Nephron (organoid): ENCODE data around the gene CDKL1.
"Not testable (repeated sequence)": the region's sequence is repeated elsewhere in the genome, so short reads cannot be mapped to it uniquely, and the experiment has no call there.

Source experiments
- H3K27ac Mint-ChIP-seq, 3 experiments: 2 replicates each; pipeline ENCODE4 v1.8.0; 2020; ENCODE audit warnings: mixed read lengths in 3 of 3, mild to moderate bottlenecking in 2 of 3, moderate library complexity in 1 of 3
- H3K27me3 Mint-ChIP-seq: 2 replicates; pipeline ENCODE4 v1.8.0; 2021; ENCODE audit warnings: low read depth, mild to moderate bottlenecking, moderate library complexity, mixed read lengths
- H3K36me3 Mint-ChIP-seq: 2 replicates; pipeline ENCODE4 v1.8.0; 2020; ENCODE audit warnings: low read depth, mixed read lengths
- H3K4me1 Mint-ChIP-seq: 2 replicates; pipeline ENCODE4 v1.8.0; 2020; ENCODE audit warnings: mixed read lengths
- H3K4me3 Mint-ChIP-seq, 3 experiments: 2 replicates each; pipeline ENCODE4 v1.8.0; 2020; ENCODE audit warnings: mild to moderate bottlenecking in 3 of 3, mixed read lengths in 3 of 3, moderate library complexity in 2 of 3
- H3K9me3 Mint-ChIP-seq: 2 replicates; pipeline ENCODE4 v1.8.0; 2020; ENCODE audit warnings: mixed read lengths
- CTCF ChIP-seq, 3 experiments: fragments of 200-600 bp; sonication (generic); IDR thresholded peaks; one replicate each; pipeline ENCODE4 v1.5.0; 2021; ENCODE audit warnings: antibody characterized with exemption in 3 of 3; ENCODE audit not compliant: unreplicated experiment in 3 of 3

CDKL1 gene

GRCh38 chr14:50359631-50360030 is 37.0 kb downstream of the CDKL1 start:
- H3K4me3 Mint-ChIP-seq, result no peak overlapping the region
- peaks cover 18% of the 10 kb centered on the region for H3K4me1 Mint-ChIP-seq
- H3K9me3 Mint-ChIP-seq, result no peaks in the 10 kb centered on the region
- H3K36me3 Mint-ChIP-seq, result no peaks in the 10 kb centered on the region
- H3K27me3 Mint-ChIP-seq, result no peaks in the 10 kb centered on the region
- H3K27ac Mint-ChIP-seq, result no peak overlapping the region
- no peak for TF ChIP-seq CTCF (IDR thresholded peaks at IDR 0.05; ENCODE audit: unreplicated experiment in 3 of 3)

- TF ChIP-seq CTCF (IDR thresholded peaks at IDR 0.05; ENCODE audit: unreplicated experiment in 3 of 3), result no peak
- Mint-ChIP-seq H3K4me1 (peaks cover 23% of the 10 kb centered on the region), H3K4me3 (no peak overlapping the region), H3K27me3 (no peaks in the 10 kb centered on the region), H3K9me3 (no peaks in the 10 kb centered on the region), H3K36me3 (no peaks in the 10 kb centered on the region), H3K27ac (peak overlapping the region in 2 of 3 experiments; percentile 15 to 44)
Measured at GRCh38 chr14:50357753-50358395, 38.8 kb downstream of the CDKL1 start.

GRCh38 chr14:50357124-50357523 is 39.6 kb downstream of the CDKL1 start:
- no peaks in the 10 kb centered on the region for H3K36me3 Mint-ChIP-seq
- H3K4me3 Mint-ChIP-seq, result no peak overlapping the region
- peaks cover 30% of the 10 kb centered on the region for H3K4me1 Mint-ChIP-seq
- H3K27ac Mint-ChIP-seq, result peak overlapping the region in 2 of 3 experiments; percentile 3 to 44
- TF ChIP-seq CTCF (IDR thresholded peaks at IDR 0.05; ENCODE audit: unreplicated experiment in 3 of 3), result no peak
- no peaks in the 10 kb centered on the region for H3K27me3 Mint-ChIP-seq
- no peaks in the 10 kb centered on the region for H3K9me3 Mint-ChIP-seq

- H3K9me3 Mint-ChIP-seq, H3K27me3 Mint-ChIP-seq, H3K36me3 Mint-ChIP-seq, H3K4me3 Mint-ChIP-seq: not testable (repeated sequence)
- peaks cover 37% of the 10 kb centered on the region for H3K4me1 Mint-ChIP-seq
- H3K27ac Mint-ChIP-seq, result peak overlapping the region in 2 of 3 experiments; percentile 44 to 67
Measured at GRCh38 chr14:50356283-50356682, 40.4 kb downstream of the CDKL1 start.

GRCh38 chr14:50355692-50356091 is 41.0 kb downstream of the CDKL1 start:
- Mint-ChIP-seq H3K27me3 (no peaks in the 10 kb centered on the region), H3K4me3 (no peak overlapping the region), H3K9me3 (no peaks in the 10 kb centered on the region), H3K27ac (no peak overlapping the region), H3K36me3 (no peaks in the 10 kb centered on the region), H3K4me1 (peaks cover 41% of the 10 kb centered on the region)
- no peak for TF ChIP-seq CTCF (IDR thresholded peaks at IDR 0.05; ENCODE audit: unreplicated experiment in 3 of 3)

GRCh38 chr14:50354527-50354926 is 42.2 kb downstream of the CDKL1 start:
- peak overlapping the region in 1 of 3 experiments; percentile 24 for H3K27ac Mint-ChIP-seq
- H3K4me3 Mint-ChIP-seq, result no peak overlapping the region
- TF ChIP-seq CTCF (IDR thresholded peaks at IDR 0.05; ENCODE audit: unreplicated experiment in 3 of 3), result no peak
- H3K27me3 Mint-ChIP-seq, result no peaks in the 10 kb centered on the region
- H3K4me1 Mint-ChIP-seq, result peaks cover 41% of the 10 kb centered on the region
- no peaks in the 10 kb centered on the region for H3K36me3 Mint-ChIP-seq
- H3K9me3 Mint-ChIP-seq, result no peaks in the 10 kb centered on the region
